ENCODE results near the gene UBE4A. TPM values are rescaled to one million over a fixed set of nuclear protein-coding genes. Genes with fewer than 3 reads are reported as not detected.

The UBE4A gene
- total and polyA plus RNA-seq, 9 of the 15 experiments (the other 6 are each of a cell fraction or from before 2014, with no cell fraction given) = 13.5 to 45.2 (median 26.8) TPM

DNA sequence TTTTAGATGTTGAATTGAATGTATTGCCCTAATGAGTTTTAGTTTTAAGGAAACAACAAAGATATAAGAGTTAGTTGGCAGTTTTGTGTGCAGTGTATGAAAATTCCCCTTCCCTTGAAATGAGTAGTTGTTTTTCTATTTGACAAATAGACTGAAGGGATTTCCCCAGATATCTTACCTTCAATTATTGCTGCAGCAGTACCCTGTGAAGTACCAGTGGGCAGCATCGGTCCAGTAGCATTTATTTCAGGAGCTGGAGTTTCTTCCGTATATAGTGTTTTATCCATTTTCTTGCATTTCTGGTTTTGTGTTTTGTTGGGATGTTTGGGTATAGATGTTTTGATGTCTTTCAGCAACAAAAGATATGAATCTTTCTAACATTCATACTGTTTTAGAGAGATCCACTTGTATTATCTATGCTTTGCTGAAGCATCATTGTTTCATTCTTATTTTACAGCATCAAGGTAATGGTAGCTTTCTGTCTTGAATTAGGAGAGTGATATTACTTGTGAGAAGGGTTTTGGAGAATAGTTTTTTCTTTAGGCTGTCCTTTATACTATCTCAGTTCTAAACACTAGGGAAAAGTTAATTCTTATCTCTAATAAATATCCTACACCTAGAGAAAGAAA is 84.3 kb downstream of the UBE4A start:
- Histone ChIP-seq H3K9me3 (replicated peaks; ENCODE audit: control insufficient read depth, insufficient read depth, low read depth, low read length) (no peaks in the 10 kb centered on the region), H2AFZ (ENCODE audit: low read depth, low read length) (no peak overlapping the region), H3K4me2 (ENCODE audit: insufficient read depth, low read length) (no peak overlapping the region), H3K9ac (ENCODE audit: insufficient read depth in 1 of 2, low read depth in 2 of 2, low read length in 2 of 2) (no peak overlapping the region), H3K9me1 (ENCODE audit: control insufficient read depth, insufficient read depth, low read length) (peaks cover 5% of the 10 kb centered on the region), H3K4me3 (no peak overlapping the region), H4K20me1 (replicated peaks; ENCODE audit: control insufficient read depth, insufficient read depth, low read length) (peaks cover 50% of the 10 kb centered on the region), H3K79me2 (ENCODE audit: control insufficient read depth, insufficient read depth, low read length) (peaks cover 100% of the 10 kb centered on the region), H3K27ac (ENCODE audit: extremely low read depth, low read depth, low read length) (no peak overlapping the region), H3K36me3 (ENCODE audit: control insufficient read depth, insufficient read depth, low read length) (peaks cover 91% of the 10 kb centered on the region), H3K4me1 (replicated peaks in 1 of 2; ENCODE audit: control insufficient read depth in 2 of 2, insufficient read depth in 2 of 2, low read length in 2 of 2) (peaks cover 9 to 34% of the 10 kb centered on the region in 2 experiments; a peak in 4 of 5 replicates), H3K27me3 (ENCODE audit: control insufficient read depth in 2 of 2, insufficient read depth in 2 of 2, low read length in 2 of 2) (no peaks in the 10 kb centered on the region)
- WGBS (ENCODE audit: insufficient coverage, low coverage, missing lambda C conversion rate) = 93% methylated on average over 2 of the region's 2 CpGs
- BruUV-seq (replicated peaks) = no TSS peak
- FAIRE-seq (no peak), DNase-seq (ENCODE audit: extremely low read depth in 1 of 4, low spot score in 3 of 4) (no peak), ATAC-seq (no peak)
- in situ Hi-C loops (cut with MboI) (no loop called here), intact Hi-C loops (cut with micrococcal nuclease) (no loop called here)
- ChIA-PET CTCF (ENCODE audit: low intra/inter-chr PET ratio) (no interaction called here), POLR2A (interaction anchor here (1.0 to 1.6 kb wide), 3 partner anchors 8 to 15 kb away, joined by 3 to 7 read pairs (median 3); no protein-coding TSS in a partner anchor)
- no peak for TF ChIP-seq SIRT6 (IDR thresholded peaks at IDR 0.05; ENCODE audit: low read depth, low read length)
- no peak for TF ChIP-seq ZNF830 (CRISPR knock-in tag; IDR thresholded peaks at IDR 0.05)
- TF ChIP-seq TEAD4 (IDR thresholded peaks at IDR 0.05; ENCODE audit: low read length) = no peak
- no peak for TF ChIP-seq TEAD4 (CRISPR knock-in tag; IDR thresholded peaks at IDR 0.05; ENCODE audit: borderline replicate concordance)
- TF ChIP-seq CAMTA2 (CRISPR knock-in tag; conservative IDR thresholded peaks at IDR 0.05) = no peak
- no peak for TF ChIP-seq NCOA1 (IDR thresholded peaks at IDR 0.05; ENCODE audit: low read depth)
- no peak for TF ChIP-seq NFE2L1 (tag; IDR thresholded peaks at IDR 0.05; ENCODE audit: borderline replicate concordance, low read depth)
- TF ChIP-seq, protein P1, sequence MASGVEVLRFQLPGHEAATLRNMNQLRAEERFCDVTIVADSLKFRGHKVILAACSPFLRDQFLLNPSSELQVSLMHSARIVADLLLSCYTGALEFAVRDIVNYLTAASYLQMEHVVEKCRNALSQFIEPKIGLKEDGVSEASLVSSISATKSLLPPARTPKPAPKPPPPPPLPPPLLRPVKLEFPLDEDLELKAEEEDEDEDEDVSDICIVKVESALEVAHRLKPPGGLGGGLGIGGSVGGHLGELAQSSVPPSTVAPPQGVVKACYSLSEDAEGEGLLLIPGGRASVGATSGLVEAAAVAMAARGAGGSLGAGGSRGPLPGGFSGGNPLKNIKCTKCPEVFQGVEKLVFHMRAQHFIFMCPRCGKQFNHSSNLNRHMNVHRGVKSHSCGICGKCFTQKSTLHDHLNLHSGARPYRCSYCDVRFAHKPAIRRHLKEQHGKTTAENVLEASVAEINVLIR (CRISPR knock-in tag; IDR thresholded peaks at IDR 0.05) = no peak

Data from K562 (cell line).